HepG2 (cell line): ENCODE measurements around the gene AVPR2. TPM values are rescaled to one million over a fixed set of nuclear protein-coding genes. Genes with fewer than 3 reads are reported as not detected.

Experiments
- ATAC-seq: fragments of 200-7000 bp; cut with Tn5 transposase; 3 replicates; pipeline ENCODE4 v1.9.1; 2020; ENCODE audit warnings: mild to moderate bottlenecking, moderate library complexity
- BruUV-seq: library from RNA; stranded (reverse); fragments of 400-500 nt; replicated peaks from 2 replicates; lab custom pipeline; 2021; lab: Mats Ljungman, UMichigan
- CTCF ChIA-PET: fragments of 300-600 bp; formaldehyde crosslinking; extraction: SDS; loops from one replicate; lab custom pipeline; 2021; ENCODE audit warnings: low total read pairs, inconsistent platforms, low intra/inter-chr PET ratio; lab: Yijun Ruan, JAX
- POLR2A ChIA-PET: fragments of 350-600 bp; sonication (Branson Sonifier 250); formaldehyde crosslinking; loops from one replicate; lab custom pipeline; 2020; ENCODE audit warnings: antibody characterized with exemption, inconsistent platforms; lab: Yijun Ruan, JAX
- DNase-seq: peaks from one replicate; pipeline ENCODE4 v3.0.0-alpha.2; 2015; ENCODE audit warnings: low spot score
- FAIRE-seq: peaks from 3 replicates; lab custom pipeline; 2011; peaks lifted over from hg19 to GRCh38; lab: Jason Lieb, UNC
- H2AFZ ChIP-seq: one replicate; pipeline ENCODE4 v1.6.1; 2011; ENCODE audit warnings: low read length, inconsistent platforms
- H3K27ac ChIP-seq: fragments of 300-600 bp; 3 replicates; pipeline ENCODE4 v1.8.0; 2011; ENCODE audit warnings: mixed run types, mild to moderate bottlenecking, mixed read lengths, low read length, inconsistent platforms; ENCODE audit not compliant: insufficient read depth; ENCODE audit errors: extremely low read length
- H3K27me3 ChIP-seq, 2 experiments: fragments of 200-600 bp in 1 of 2; 2 replicates in 1 of 2; 3 replicates in 1 of 2; pipeline versions ENCODE4 v1.6.0 to v1.8.0; 2011; ENCODE audit warnings: low read length in 2 of 2, mild to moderate bottlenecking in 2 of 2, moderate library complexity in 2 of 2, inconsistent platforms in 1 of 2; ENCODE audit not compliant: insufficient read depth in 2 of 2, control insufficient read depth in 1 of 2
- H3K36me3 ChIP-seq, 2 experiments: fragments of 200-600 bp in 1 of 2; replicated peaks in 1 of 2; 2 replicates in 1 of 2; 3 replicates in 1 of 2; pipeline versions ENCODE4 v1.5.1 to v1.8.0; 2011; ENCODE audit warnings: low read length in 2 of 2, inconsistent platforms in 1 of 2; ENCODE audit not compliant: insufficient read depth in 2 of 2, control insufficient read depth in 1 of 2
- H3K4me1 ChIP-seq: 2 replicates; pipeline ENCODE4 v1.5.1; 2012; ENCODE audit warnings: low read length, inconsistent platforms; ENCODE audit not compliant: insufficient read depth
- H3K4me2 ChIP-seq: 2 replicates; pipeline ENCODE4 v1.6.0; 2011; ENCODE audit warnings: low read depth, low read length, inconsistent platforms
- H3K4me3 ChIP-seq, 3 experiments: fragments of 200-600 bp in 1 of 3; sonication (generic), shearing (Covaris generic) in 1 of 3; replicated peaks in 1 of 3; 2 replicates each; pipeline ENCODE4 v1.5.1; 2011 to 2016; ENCODE audit warnings: low read length in 3 of 3, inconsistent platforms in 2 of 3, low read depth in 2 of 3, mild to moderate bottlenecking in 2 of 3, control low read depth in 1 of 3, mixed read lengths in 1 of 3; ENCODE audit not compliant: insufficient read depth in 1 of 3
- H3K79me2 ChIP-seq: one replicate; pipeline ENCODE4 v1.6.1; 2011; ENCODE audit warnings: low read length, inconsistent platforms; ENCODE audit not compliant: insufficient read depth
- H3K9ac ChIP-seq: 2 replicates; pipeline ENCODE4 v1.6.0; 2011; ENCODE audit warnings: mild to moderate bottlenecking, low read depth, low read length, inconsistent platforms; ENCODE audit not compliant: insufficient read depth
- H3K9me3 ChIP-seq: 2 replicates; pipeline ENCODE4 v1.5.1; 2012; ENCODE audit warnings: mild to moderate bottlenecking, low read length
- H4K20me1 ChIP-seq: 2 replicates; pipeline ENCODE4 v1.6.0; 2011; ENCODE audit warnings: inconsistent platforms, mild to moderate bottlenecking, low read length, moderate library complexity; ENCODE audit not compliant: insufficient read depth
- AGO2 ChIP-seq: fragments of 200-400 bp; formaldehyde crosslinking; optimal IDR thresholded peaks from 2 replicates; pipeline ENCODE3; 2017; ENCODE audit warnings: mild to moderate bottlenecking, low read depth, low read length, moderate library complexity
- ARNTL ChIP-seq: sonication (generic); formaldehyde crosslinking; IDR thresholded peaks from 2 replicates; pipeline ENCODE4 v1.4.0; 2020; ENCODE audit warnings: mild to moderate bottlenecking, missing genetic modification reagents
- HINFP ChIP-seq: sonication (generic); formaldehyde crosslinking; IDR thresholded peaks from 2 replicates; pipeline ENCODE4 v1.4.0; 2020; ENCODE audit warnings: low read depth, mild to moderate bottlenecking, missing genetic modification reagents
- NFAT5 ChIP-seq: sonication (generic); formaldehyde crosslinking; IDR thresholded peaks from 2 replicates; pipeline ENCODE4 v1.4.0; 2020; ENCODE audit warnings: missing genetic modification reagents
- RBFOX2 ChIP-seq: fragments of 200-400 bp; formaldehyde crosslinking; IDR thresholded peaks from 2 replicates; pipeline ENCODE4 v1.6.1; 2017; ENCODE audit warnings: low read depth, mild to moderate bottlenecking, low read length
- RBM22 ChIP-seq: fragments of 200-400 bp; formaldehyde crosslinking; optimal IDR thresholded peaks from 2 replicates; pipeline ENCODE3; 2017; ENCODE audit warnings: mild to moderate bottlenecking, low read length, moderate library complexity
- WGBS: methylation state at CpG from one replicate; pipeline ENCODE4 v1.1.6; 2017; ENCODE audit warnings: low lambda C conversion rate; 5-methylcytosine and 5-hydroxymethylcytosine counted together
- in situ Hi-C: cut with HindIII; loops from 2 replicates; pipeline ENCODE4 v1.10.0; 2017; ENCODE audit warnings: low pct_unique_long_range_greater_than_20kb; ENCODE audit not compliant: extremely low pct_ligation_motif_present
- intact Hi-C: fragments of 100-400 bp; cut with micrococcal nuclease; formaldehyde crosslinking; loops from one replicate; pipeline ENCODE4 v1.10.0; 2022; ENCODE audit not compliant: unreplicated experiment
- polyA plus RNA-seq, 8 experiments: library from polyadenylated mRNA; depleted of rRNA in 3 of 8; stranded (reverse) in 7 of 8; unstranded in 1 of 8; fragments of >200 nt; fragmentation: Illumina TruSeq in 4 of 8; extraction: Trizol in 4 of 8; gene quantifications; 2 replicates each; pipeline versions ENCODE4 v1.2.1 to v1.2.3, GENCODE V29; 2011 to 2016; ENCODE audit warnings: low read depth in 4 of 8, missing spikeins in 1 of 8, mixed read lengths in 1 of 8; ENCODE audit not compliant: insufficient read depth in 1 of 8
- total RNA-seq, 5 experiments: library from RNA; depleted of rRNA; stranded (reverse); fragments of >200 nt; fragmentation: Illumina TruSeq; extraction: Trizol; gene quantifications; 2 replicates each; pipeline ENCODE4 v1.2.3, GENCODE V29; 2016; ENCODE audit warnings: low read depth in 1 of 5

AVPR2 gene
- total and polyA plus RNA-seq, 2 of the 13 experiments (the other 11 are each of a cell fraction or from before 2014, with no cell fraction given): not detected

GRCh38 chrX:153951683-153952372 lies 47.4 kb downstream of the AVPR2 start (continued):
- TF ChIP-seq HINFP (CRISPR knock-in tag): no peak
- TF ChIP-seq ARNTL (CRISPR knock-in tag): no peak

GRCh38 chrX:153952373-153953026 lies 48.0 kb downstream of the AVPR2 start:
- ATAC-seq (no peak), FAIRE-seq (no peak), DNase-seq (no peak)
- H3K79me2 ChIP-seq: no peaks in the 10 kb centered on the region
- WGBS: no CpG with 5 or more reads among the region's 32 CpGs
- no peak overlapping the region for H3K4me2 ChIP-seq
- no peak overlapping the region for H3K27ac ChIP-seq
- H2AFZ ChIP-seq: no peak overlapping the region
- 0 out of 2 replicates have a peak, but pooled peaks have one; percentile 32 for TF ChIP-seq RBFOX2
- TF ChIP-seq AGO2: peak; percentile 90
- peak; percentile 20 for TF ChIP-seq RBM22
- no peak for TF ChIP-seq NFAT5 (CRISPR knock-in tag)
- CTCF ChIA-PET: interaction anchor here (0.7 to 1.5 kb wide), 3 partner anchors 29 to 189 kb away, joined by 3 to 8 read pairs (median 6); partner anchors contain the start of gene PLXNB3
- peaks cover 16 to 59% of the 10 kb centered on the region in 2 experiments; a peak in 4 of 5 replicates for H3K36me3 ChIP-seq
- in situ Hi-C loops (no loop called here), intact Hi-C loops (no loop called here)
- H3K4me3 ChIP-seq: no peak overlapping the region
- peaks cover 15% of the 10 kb centered on the region for H3K4me1 ChIP-seq
- no peak overlapping the region for H3K9ac ChIP-seq
- BruUV-seq: no TSS peak
- H4K20me1 ChIP-seq: 0 out of 2 replicates have a peak, but pooled peaks cover 2% of the 10 kb centered on the region
- no peaks in the 10 kb centered on the region for H3K9me3 ChIP-seq
- H3K27me3 ChIP-seq: no peaks in the 10 kb centered on the region
- POLR2A ChIA-PET: no interaction called here
